Activated naive CD8-positive, alpha-beta T cell (primary cell): ENCODE data around the gene RXRA.

ENCODE experiments used
- H3K27ac Mint-ChIP-seq: one replicate; pipeline ENCODE4 v1.8.0; 2021; ENCODE audit warnings: mixed read lengths
- H3K27me3 Mint-ChIP-seq: one replicate; pipeline ENCODE4 v1.8.0; 2021; ENCODE audit warnings: mixed read lengths
- H3K36me3 Mint-ChIP-seq: one replicate; pipeline ENCODE4 v1.8.0; 2021; ENCODE audit warnings: mixed read lengths
- H3K4me1 Mint-ChIP-seq: one replicate; pipeline ENCODE4 v1.8.0; 2021; ENCODE audit warnings: low read depth, mixed read lengths
- H3K4me3 Mint-ChIP-seq: one replicate; pipeline ENCODE4 v1.8.0; 2021; ENCODE audit warnings: mild to moderate bottlenecking, mixed read lengths
- H3K9me3 Mint-ChIP-seq: one replicate; pipeline ENCODE4 v1.8.0; 2021; ENCODE audit warnings: low read depth, mixed read lengths

RXRA gene

GRCh38 chr9:134323741-134324358 lies 2.4 kb upstream of the RXRA start:
- Mint-ChIP-seq H3K4me3 (peak overlapping the region; percentile 77), H3K9me3 (no peaks in the 10 kb centered on the region), H3K27ac (no peak overlapping the region), H3K4me1 (peaks cover 4% of the 10 kb centered on the region), H3K27me3 (no peaks in the 10 kb centered on the region), H3K36me3 (no peaks in the 10 kb centered on the region)

DNA sequence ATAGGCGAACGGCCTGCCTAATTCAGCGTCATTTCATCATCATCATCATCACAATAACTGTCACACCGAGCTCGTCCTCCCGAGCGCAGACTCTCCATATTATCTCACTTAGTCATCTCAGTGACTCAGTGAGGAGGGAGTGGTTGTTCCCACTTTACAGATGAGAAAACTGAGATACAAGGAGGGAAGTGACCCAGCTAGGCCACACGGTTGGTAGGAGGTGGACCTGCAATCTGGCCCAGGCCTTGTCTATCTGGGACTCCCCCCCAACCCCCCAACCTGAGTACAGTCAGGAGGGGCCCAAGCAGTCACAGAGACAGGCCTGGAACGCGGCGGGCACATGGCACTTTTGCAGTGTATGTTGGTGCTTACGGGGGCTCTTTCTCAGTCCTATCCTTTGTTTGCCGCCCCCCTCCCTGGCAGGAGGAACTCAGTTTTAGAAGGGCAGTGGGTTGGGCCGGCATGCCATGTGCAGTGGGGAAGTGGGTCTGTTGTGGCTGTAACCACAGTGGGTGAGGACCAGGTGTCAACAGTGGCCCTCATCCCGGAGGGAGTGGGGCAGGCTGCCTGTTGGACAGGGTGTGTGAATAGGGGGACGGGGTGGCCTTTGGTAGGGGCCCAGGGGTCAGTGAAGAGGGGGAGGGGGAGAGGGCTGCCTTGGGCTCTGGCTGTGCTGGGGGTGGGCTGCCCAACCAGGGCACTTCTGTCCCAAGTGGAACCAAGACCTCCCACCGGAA lies 1.7 kb upstream of the RXRA start:
- H3K9me3 Mint-ChIP-seq, result no peaks in the 10 kb centered on the region

DNA sequence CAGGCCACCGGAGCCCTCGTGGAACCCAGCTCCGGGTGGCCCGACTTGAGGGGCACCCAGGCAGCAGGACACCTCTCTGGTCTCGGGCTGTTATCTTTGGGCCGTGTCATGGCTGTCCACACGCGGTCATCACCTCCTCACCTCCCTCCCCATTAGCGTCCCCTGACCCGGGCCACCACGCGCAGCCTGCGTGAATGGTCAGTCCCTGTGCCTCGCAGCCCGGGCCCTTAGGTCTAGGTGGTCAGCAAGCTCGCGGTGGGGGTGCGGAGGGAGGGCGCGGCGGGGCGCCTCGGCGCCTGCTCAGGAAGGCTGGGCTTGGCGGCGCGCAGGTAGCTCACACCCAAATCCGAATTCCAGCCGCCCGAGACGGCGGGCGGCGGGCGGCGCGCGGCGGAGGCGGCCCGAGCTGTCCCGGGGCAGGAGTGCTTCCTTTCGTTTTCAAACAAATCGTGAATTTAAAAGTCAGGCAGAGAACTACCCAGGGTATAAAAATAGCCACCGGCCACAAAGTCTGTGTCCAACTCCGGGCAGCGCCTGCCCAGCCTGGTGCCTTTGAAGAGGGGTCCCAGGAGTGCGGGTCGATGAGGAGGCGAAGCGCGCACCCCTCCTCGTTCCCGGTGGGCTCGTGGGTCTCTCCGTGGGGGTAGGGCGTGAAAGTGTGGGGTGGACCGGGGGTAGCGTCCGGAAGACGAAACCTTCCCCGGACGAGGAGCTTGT lies 1.0 kb upstream of the RXRA start:
- no peaks in the 10 kb centered on the region for H3K9me3 Mint-ChIP-seq
- peaks cover 4% of the 10 kb centered on the region for H3K4me1 Mint-ChIP-seq
- H3K4me3 Mint-ChIP-seq, result peak overlapping the region; percentile 76
- no peaks in the 10 kb centered on the region for H3K36me3 Mint-ChIP-seq
- no peak overlapping the region for H3K27ac Mint-ChIP-seq
- no peaks in the 10 kb centered on the region for H3K27me3 Mint-ChIP-seq

More for the DNA sequence above, 1.7 kb upstream of the RXRA start:
- Mint-ChIP-seq H3K36me3 (no peaks in the 10 kb centered on the region), H3K4me3 (peak overlapping the region; percentile 77), H3K27ac (no peak overlapping the region), H3K27me3 (no peaks in the 10 kb centered on the region), H3K4me1 (peaks cover 4% of the 10 kb centered on the region)

DNA sequence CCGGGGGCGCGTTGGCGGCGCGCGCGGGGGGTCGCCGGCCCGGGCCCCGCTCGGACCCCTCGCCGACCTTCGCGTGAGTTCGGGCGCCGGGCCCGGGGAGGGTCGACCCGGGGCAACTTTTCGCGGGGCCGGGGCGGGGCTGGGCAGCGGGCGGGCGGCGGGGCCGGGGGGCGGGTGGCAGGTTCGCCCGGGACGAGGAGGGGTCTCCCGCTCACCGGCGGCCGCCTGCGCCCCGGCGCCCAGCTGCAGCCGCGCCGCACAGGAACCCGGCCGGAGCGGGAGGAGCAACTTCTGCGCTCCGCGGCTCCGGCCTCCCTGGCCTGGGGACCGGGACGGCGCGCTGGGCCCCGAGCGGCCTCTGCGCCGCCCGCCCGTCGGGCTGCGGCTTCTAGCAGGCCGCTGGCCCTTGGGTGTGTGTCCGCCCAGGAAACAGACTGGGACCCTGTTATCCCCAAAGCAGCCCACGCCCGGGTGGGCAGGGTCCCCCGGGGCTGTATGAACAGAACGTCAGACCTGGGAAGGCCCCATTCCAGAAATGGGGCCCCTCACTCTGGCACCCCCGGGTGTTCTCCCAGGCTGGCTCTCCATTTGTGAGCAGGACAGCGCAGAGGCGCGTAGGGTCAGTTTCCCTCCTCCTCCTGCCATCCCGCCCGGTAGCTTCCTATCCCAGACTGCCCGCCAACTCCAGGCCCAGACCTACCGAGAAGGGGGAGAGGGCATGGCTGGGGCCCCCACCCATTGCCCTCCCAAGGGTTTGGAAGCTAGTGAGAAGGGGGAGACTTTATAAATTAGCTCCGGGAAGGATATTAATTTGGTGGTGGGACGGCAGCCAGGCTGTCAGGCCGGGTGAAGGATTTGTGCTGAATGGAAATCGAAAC lies 708 bp downstream of the RXRA start:
- peaks cover 4% of the 10 kb centered on the region for H3K4me1 Mint-ChIP-seq
- peak overlapping the region; percentile 62 for H3K4me3 Mint-ChIP-seq
- no peaks in the 10 kb centered on the region for H3K27me3 Mint-ChIP-seq
- H3K36me3 Mint-ChIP-seq, result no peaks in the 10 kb centered on the region
- H3K9me3 Mint-ChIP-seq, result no peaks in the 10 kb centered on the region
- no peak overlapping the region for H3K27ac Mint-ChIP-seq

- Mint-ChIP-seq H3K36me3 (no peaks in the 10 kb centered on the region), H3K4me1 (peaks cover 4% of the 10 kb centered on the region), H3K27ac (no peak overlapping the region), H3K9me3 (no peaks in the 10 kb centered on the region), H3K27me3 (no peaks in the 10 kb centered on the region), H3K4me3 (peak overlapping the region; percentile 42)
Observed at GRCh38 chr9:134327671-134328231, 1.5 kb downstream of the RXRA start.

GRCh38 chr9:134328341-134328840 lies 2.1 kb downstream of the RXRA start:
- H3K27me3 Mint-ChIP-seq, result no peaks in the 10 kb centered on the region
- no peaks in the 10 kb centered on the region for H3K9me3 Mint-ChIP-seq
- H3K36me3 Mint-ChIP-seq, result no peaks in the 10 kb centered on the region
- no peak overlapping the region for H3K27ac Mint-ChIP-seq
- H3K4me1 Mint-ChIP-seq, result peaks cover 4% of the 10 kb centered on the region
- peak overlapping the region; percentile 42 for H3K4me3 Mint-ChIP-seq

DNA sequence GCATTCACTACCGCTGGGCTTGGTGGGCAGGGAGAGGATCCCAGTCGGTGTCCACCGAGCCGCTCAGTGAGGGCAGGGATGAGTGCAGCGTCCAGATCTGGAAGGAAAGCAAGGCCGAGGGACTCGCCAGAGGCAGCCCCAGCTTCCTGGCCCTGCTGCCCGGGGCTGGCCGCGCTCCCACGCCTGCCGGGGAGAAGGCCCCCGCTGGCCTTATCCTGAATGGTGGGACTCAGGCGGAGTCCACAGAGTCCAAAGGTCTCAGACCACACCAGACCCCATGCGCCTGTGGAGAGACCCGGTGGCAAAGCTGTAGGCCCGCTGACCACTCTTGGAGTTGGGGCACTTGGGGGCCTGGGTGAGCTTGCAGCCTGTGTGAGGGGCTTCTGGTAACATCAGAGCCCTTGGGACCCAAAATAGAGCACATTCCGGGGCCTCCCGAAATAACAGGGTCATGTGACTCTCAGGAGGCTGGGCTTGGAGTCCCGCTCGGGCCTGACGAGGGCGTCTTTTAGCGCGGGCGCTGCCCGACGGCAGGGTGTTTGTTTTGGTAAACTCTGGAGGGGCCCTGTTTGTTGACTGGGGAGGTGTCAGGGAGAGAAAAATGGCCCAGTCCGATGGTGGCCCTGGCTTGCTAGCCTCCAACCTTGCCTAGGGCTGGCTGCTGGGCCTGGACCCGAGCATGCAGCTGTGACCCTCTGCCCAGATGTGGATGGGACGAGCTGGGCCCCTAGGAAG lies 2.8 kb downstream of the RXRA start:
- Mint-ChIP-seq H3K27ac (no peak overlapping the region), H3K4me1 (peaks cover 4% of the 10 kb centered on the region), H3K27me3 (no peaks in the 10 kb centered on the region), H3K36me3 (no peaks in the 10 kb centered on the region), H3K9me3 (no peaks in the 10 kb centered on the region), H3K4me3 (no peak overlapping the region)

GRCh38 chr9:134329576-134329855 lies 3.3 kb downstream of the RXRA start:
- Mint-ChIP-seq H3K36me3 (no peaks in the 10 kb centered on the region), H3K4me3 (no peak overlapping the region), H3K27me3 (no peaks in the 10 kb centered on the region), H3K4me1 (peaks cover 2% of the 10 kb centered on the region), H3K9me3 (no peaks in the 10 kb centered on the region), H3K27ac (no peak overlapping the region)

GRCh38 chr9:134329886-134330285 lies 3.6 kb downstream of the RXRA start:
- Mint-ChIP-seq H3K9me3 (no peaks in the 10 kb centered on the region), H3K4me3 (no peak overlapping the region), H3K36me3 (no peaks in the 10 kb centered on the region), H3K27me3 (no peaks in the 10 kb centered on the region), H3K27ac (no peak overlapping the region), H3K4me1 (no peaks in the 10 kb centered on the region)

GRCh38 chr9:134330590-134330989 lies 4.3 kb downstream of the RXRA start:
- Mint-ChIP-seq H3K27me3 (no peaks in the 10 kb centered on the region), H3K4me1 (no peaks in the 10 kb centered on the region), H3K36me3 (no peaks in the 10 kb centered on the region), H3K4me3 (no peak overlapping the region), H3K9me3 (no peaks in the 10 kb centered on the region), H3K27ac (no peak overlapping the region)

- no peaks in the 10 kb centered on the region for H3K27me3 Mint-ChIP-seq
- H3K4me3 Mint-ChIP-seq, result no peak overlapping the region
- no peak overlapping the region for H3K27ac Mint-ChIP-seq
- H3K36me3 Mint-ChIP-seq, result no peaks in the 10 kb centered on the region
- no peaks in the 10 kb centered on the region for H3K9me3 Mint-ChIP-seq
- H3K4me1 Mint-ChIP-seq, result no peaks in the 10 kb centered on the region
Observed at GRCh38 chr9:134331186-134332025, 5.2 kb downstream of the RXRA start.

GRCh38 chr9:134332266-134332665 lies 6.0 kb downstream of the RXRA start:
- H3K36me3 Mint-ChIP-seq, result no peaks in the 10 kb centered on the region
- H3K27me3 Mint-ChIP-seq, result no peaks in the 10 kb centered on the region
- H3K4me3 Mint-ChIP-seq, result no peak overlapping the region
- no peaks in the 10 kb centered on the region for H3K4me1 Mint-ChIP-seq
- H3K27ac Mint-ChIP-seq, result no peak overlapping the region
- no peaks in the 10 kb centered on the region for H3K9me3 Mint-ChIP-seq

DNA sequence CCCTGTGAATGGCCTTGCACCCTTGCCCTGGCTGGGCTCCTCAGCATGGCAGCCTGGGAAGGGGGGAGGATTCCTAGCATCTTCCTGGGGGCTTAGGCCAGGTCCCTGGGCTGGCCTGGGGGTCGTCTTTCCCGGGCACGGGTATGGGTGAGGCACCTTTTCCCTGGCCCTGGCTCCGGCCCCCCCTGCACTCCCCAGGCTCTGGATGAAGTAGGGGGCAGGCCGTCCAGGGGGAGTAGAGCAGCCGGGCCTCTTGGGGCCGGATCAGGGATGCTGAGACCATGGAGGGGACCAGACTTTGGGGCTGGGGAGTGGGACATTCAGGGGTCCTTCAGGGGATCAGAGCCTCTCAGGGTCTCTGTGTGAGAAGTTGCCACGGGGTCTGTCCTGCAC lies 6.6 kb downstream of the RXRA start:
- H3K9me3 Mint-ChIP-seq, result no peaks in the 10 kb centered on the region
- H3K27me3 Mint-ChIP-seq, result no peaks in the 10 kb centered on the region
- no peak overlapping the region for H3K27ac Mint-ChIP-seq
- no peaks in the 10 kb centered on the region for H3K4me1 Mint-ChIP-seq
- H3K4me3 Mint-ChIP-seq, result no peak overlapping the region
- H3K36me3 Mint-ChIP-seq, result no peaks in the 10 kb centered on the region
